Measurements from ENCODE around the gene TTYH2.
"Not testable (repeated sequence)": the region's sequence is repeated elsewhere in the genome, so short reads cannot be mapped to it uniquely, and the experiment has no call there.

TTYH2 gene

GRCh38 chr17:74212913-74213791 lies at the start of gene TTYH2:
Gene TTYH2, plus strand, starts transcription at chr17:74213571. Its CDS starts 17 bp downstream, at chr17:74213588.
- peak; percentile 90 for DNase-seq

DNA sequence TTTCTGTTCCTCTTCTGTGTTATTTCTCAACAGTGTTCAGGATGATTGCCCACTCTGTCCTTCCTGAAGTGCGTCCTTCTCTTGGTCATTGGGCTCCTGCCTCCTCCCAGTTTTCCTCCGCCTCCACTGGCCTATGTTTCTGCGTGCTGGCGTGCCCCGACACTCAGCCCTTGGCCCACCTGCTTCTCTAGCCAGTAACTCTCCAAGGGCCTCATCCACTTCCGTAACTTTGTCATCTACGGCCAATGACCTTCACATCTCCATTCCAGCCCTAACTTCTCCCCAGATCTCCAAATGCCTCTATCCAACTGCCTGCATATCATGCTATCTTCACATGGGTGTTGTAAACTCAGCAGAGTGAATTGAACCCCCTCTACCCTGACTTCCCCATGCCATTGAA lies 49.5 kb upstream of the TTYH2 start:
- no peak for DNase-seq

- no peak for DNase-seq
These were observed 48.8 kb upstream of the TTYH2 start for GRCh38 chr17:74164446-74165045.

- DNase-seq = no peak
These were observed 47.5 kb upstream of the TTYH2 start for GRCh38 chr17:74165797-74166365.

GRCh38 chr17:74170924-74171323 lies 42.4 kb upstream of the TTYH2 start:
- no peak for DNase-seq

DNA sequence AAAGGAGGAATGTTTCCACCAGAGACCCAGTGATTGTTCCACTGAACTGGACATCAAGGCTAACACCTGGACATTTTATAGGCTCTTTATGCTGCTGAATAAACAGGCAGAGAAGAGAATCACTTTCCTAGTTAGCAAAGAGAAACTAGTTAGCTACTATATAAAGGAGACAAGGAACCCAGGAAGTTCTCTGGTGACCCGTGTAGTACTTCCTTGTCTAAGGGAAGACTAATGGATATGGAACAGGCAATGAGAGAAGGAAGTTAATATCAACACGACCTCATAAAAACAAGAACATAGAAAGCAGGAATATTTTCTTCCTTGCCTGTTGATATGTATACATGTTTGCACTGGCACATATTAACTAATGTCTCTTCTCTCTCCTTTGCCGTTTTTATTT lies 40.7 kb upstream of the TTYH2 start:
- no peak for DNase-seq

DNA sequence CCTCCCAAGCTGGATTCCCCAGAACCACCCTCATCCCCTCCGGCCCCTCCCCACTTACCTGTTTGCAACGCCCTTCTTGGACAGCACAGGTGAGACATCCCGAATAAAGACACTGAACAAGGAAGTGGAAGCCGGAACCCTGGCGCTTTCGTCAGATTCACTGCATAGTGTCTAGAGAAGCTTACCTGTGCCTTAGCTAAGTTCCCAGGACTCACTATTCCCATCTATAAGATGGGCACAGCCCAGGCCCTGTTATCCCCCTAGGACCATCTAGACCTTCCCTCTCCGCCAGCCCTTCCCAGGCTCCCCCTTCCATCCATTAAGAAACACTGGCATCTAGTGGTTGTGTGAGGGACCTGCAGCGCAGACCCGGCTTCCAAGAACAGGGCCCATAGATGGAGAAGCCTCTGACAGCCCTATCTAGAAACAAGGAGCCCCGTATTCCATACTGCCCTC lies 36.8 kb upstream of the TTYH2 start:
- DNase-seq = peak; percentile 57

DNA sequence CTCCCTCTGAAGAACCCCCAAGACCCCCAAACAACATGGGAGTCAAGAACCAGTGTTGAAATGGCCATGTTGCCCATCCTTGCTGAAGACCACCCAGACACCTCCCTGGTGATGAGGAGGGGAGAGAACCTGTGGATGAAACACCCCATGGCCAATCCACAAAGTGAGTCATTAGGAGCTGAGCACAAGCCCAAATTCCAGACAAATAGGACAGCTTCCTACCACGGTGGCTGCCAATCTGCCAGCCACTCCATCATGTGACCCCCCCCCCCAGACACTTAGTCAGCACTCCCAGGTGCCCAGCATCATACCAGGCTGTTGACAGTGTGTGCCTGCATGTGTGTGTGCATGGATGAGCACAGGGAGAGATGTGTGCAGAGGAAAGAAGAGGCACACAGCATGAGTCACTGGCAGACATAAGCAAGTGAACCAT lies 36.3 kb upstream of the TTYH2 start:
- peak; percentile 25 for DNase-seq

GRCh38 chr17:74179576-74179975 lies 33.8 kb upstream of the TTYH2 start:
- DNase-seq = no peak

- no peak for DNase-seq
These were observed 33.0 kb upstream of the TTYH2 start for GRCh38 chr17:74180336-74180735.

DNA sequence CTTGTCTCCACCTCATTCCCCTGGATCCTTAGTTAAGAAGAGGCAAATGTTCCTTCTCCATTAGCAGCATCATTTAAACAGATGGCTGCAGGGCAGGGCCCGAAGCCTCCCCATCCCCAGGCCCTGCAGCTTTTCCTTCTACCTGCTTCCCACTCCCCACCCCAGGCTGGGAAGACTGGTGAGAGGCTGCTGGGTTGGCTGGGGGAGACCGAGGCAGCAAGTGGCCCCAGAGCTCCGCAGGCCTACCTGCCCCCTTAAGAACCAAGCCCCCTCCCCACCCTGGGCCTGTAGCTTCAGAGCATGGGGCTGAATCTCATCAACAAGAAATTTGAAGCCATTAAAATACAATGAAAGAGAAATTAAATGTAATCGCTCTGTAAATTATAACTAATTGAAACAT lies 32.0 kb upstream of the TTYH2 start:
- no peak for DNase-seq

- DNase-seq = no peak
These were observed 31.2 kb upstream of the TTYH2 start for GRCh38 chr17:74182041-74182723.

DNA sequence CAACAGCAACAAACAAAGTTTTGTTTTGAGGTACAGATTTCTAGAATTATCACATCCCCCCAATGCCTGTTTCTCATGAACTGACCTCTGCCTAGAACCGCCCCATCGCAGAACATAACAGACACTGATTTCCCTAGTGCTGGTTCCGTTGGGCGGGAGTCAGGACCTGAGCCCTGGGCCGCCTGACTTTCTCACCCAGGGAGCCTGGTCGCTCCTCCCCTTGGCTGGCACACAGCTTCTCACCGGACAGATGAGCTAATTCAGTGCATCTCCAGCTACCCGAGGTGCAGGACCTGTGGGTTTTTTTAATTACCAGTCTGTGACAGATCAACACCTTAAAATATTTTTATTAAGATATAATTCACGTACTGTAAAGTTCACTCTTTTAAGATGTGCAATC lies 30.0 kb upstream of the TTYH2 start:
- no peak for DNase-seq

DNA sequence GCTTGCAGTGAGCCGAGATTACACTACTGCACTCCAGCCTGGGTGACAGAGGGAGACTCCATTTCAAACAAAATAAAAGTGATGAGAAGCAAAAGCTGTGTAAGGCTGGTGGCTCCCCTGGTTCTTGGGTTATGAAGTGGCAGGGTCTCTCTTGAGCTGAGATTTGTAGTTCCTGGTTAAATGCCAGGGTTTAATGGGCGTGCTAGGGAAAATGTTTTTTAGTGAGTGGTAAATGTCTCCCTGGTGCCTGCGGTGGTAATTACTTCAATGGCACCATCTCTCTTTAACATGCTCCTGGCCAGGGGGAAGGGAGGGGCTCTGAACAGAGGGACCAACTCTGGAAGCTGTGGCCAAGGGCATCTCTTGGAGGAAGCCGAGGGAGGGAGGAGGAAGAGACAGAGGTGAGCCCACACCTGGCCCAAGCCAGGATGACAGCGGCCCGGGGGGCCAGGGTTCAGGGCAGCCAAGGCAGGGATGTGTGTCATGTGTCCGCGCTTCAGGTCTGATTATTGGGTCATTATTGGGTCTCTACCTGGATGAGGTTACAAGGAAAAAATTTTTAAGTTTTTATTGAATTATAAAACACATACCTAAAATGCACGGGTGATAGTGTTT lies 27.7 kb upstream of the TTYH2 start:
- DNase-seq = no peak

- no peak for DNase-seq
These were observed 26.9 kb upstream of the TTYH2 start for GRCh38 chr17:74186498-74186897.

GRCh38 chr17:74187761-74188160 lies 25.6 kb upstream of the TTYH2 start:
- no peak for DNase-seq

DNA sequence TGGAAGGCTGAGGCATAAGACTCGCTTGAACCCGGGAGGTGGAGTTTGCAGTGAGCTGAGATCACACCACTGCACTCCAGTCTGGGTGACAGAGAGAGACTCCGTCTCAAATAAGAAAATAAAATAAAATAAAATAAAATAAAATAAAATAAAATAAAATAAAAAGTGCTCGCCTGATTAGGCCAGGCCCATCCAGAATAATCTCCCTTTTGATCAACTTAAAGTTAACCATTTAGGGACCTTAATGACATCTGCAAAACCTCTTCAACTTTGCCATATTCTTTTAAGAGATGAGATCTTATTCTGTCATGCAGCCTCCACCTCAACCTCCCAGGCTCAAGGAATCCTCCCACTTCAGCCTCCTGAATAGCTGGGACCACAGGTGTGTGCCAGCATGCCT lies 24.7 kb upstream of the TTYH2 start:
- DNase-seq = not testable (repeated sequence)

DNA sequence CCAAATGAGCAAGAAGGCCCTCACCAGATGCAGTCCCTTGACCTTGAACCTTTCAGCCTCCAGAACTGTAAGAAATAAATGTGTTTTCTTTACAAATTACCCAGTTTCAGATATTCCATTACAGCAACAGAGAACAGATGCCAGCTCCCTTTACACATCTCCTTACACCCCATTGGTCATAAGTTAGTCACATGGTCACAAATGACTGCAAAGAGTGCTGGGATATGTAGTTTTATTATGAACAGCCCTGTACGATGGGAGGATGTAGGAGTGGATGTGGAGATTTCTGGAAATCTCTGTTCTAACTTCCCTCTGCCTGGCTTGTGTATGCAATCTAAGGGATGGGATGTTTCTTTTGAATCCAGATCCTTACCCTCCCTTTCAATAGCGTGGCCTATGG lies 23.2 kb upstream of the TTYH2 start:
- DNase-seq = peak; percentile 34

- no peak for DNase-seq
These were observed 22.5 kb upstream of the TTYH2 start for GRCh38 chr17:74190807-74191406.

GRCh38 chr17:74192950-74193781 lies 20.2 kb upstream of the TTYH2 start:
- no peak for DNase-seq

GRCh38 chr17:74194682-74195081 lies 18.7 kb upstream of the TTYH2 start:
- no peak for DNase-seq
